HG03135 (cell line): ENCODE data around the gene TRIM8.

Experiments used
- ATAC-seq: cut with Tn5 transposase; IDR thresholded peaks from one replicate; pipeline ENCODE4 v1.9.1; 2021; ENCODE audit warnings: mild to moderate bottlenecking, moderate library complexity; ENCODE audit not compliant: unreplicated experiment

Gene TRIM8

GRCh38 chr10:102631525-102632393, 12.5 kb upstream of the TRIM8 start:
- no peak for ATAC-seq

GRCh38 chr10:102632394-102633111, 11.7 kb upstream of the TRIM8 start:
- no peak for ATAC-seq

GRCh38 chr10:102633287-102633686, 11.0 kb upstream of the TRIM8 start:
- ATAC-seq, result no peak

- no peak for ATAC-seq
Measured at GRCh38 chr10:102633848-102634247, 10.4 kb upstream of the TRIM8 start.

- no peak for ATAC-seq
Measured at GRCh38 chr10:102634686-102635085, 9.6 kb upstream of the TRIM8 start.

GRCh38 chr10:102635377-102635776, 8.9 kb upstream of the TRIM8 start:
- no peak for ATAC-seq

GRCh38 chr10:102639537-102639936, 4.7 kb upstream of the TRIM8 start:
- no peak for ATAC-seq

- no peak for ATAC-seq
Measured at GRCh38 chr10:102641402-102641801, 2.9 kb upstream of the TRIM8 start.

- ATAC-seq, result peak; percentile 50
Measured at GRCh38 chr10:102641880-102642735, 2.2 kb upstream of the TRIM8 start.

GRCh38 chr10:102642736-102643335, 1.4 kb upstream of the TRIM8 start:
- ATAC-seq, result no peak

- ATAC-seq, result no peak
Measured at GRCh38 chr10:102643336-102644065, 778 bp upstream of the TRIM8 start.

- ATAC-seq, result no peak
Measured at GRCh38 chr10:102644646-102645387, 538 bp downstream of the TRIM8 start.

- ATAC-seq, result no peak
Measured at GRCh38 chr10:102645388-102645740, 1.1 kb downstream of the TRIM8 start.

GRCh38 chr10:102645741-102646609, 1.7 kb downstream of the TRIM8 start:
- peak; percentile 39 for ATAC-seq

GRCh38 chr10:102646610-102647442, 2.5 kb downstream of the TRIM8 start:
- no peak for ATAC-seq

- no peak for ATAC-seq
Measured at GRCh38 chr10:102647443-102648268, 3.4 kb downstream of the TRIM8 start.
